ENCODE measurements around the gene KLF17.
"Not testable (repeated sequence)": the region's sequence is repeated elsewhere in the genome, so short reads cannot be mapped to it uniquely, and the experiment has no call there.

The KLF17 gene

GRCh38 chr1:44129616-44130500, 11.2 kb downstream of the KLF17 start:
- Mint-ChIP-seq H3K27ac (no peak overlapping the region), H3K36me3 (ENCODE audit: low read depth) (no peaks in the 10 kb centered on the region), H3K4me3 (no peak overlapping the region), H3K9me3 (no peaks in the 10 kb centered on the region), H3K27me3 (ENCODE audit: low read depth) (peaks cover 19% of the 10 kb centered on the region), H3K4me1 (ENCODE audit: low read depth) (peaks cover 7% of the 10 kb centered on the region)

GRCh38 chr1:44131411-44131810, 12.8 kb downstream of the KLF17 start:
- Mint-ChIP-seq H3K27me3 (ENCODE audit: low read depth) (peaks cover 17% of the 10 kb centered on the region), H3K4me3 (no peak overlapping the region), H3K27ac (no peak overlapping the region), H3K9me3 (no peaks in the 10 kb centered on the region), H3K36me3 (ENCODE audit: low read depth) (no peaks in the 10 kb centered on the region), H3K4me1 (ENCODE audit: low read depth) (peaks cover 7% of the 10 kb centered on the region)

- Mint-ChIP-seq H3K9me3 (no peaks in the 10 kb centered on the region), H3K27me3 (ENCODE audit: low read depth) (peaks cover 10% of the 10 kb centered on the region), H3K4me3 (no peak overlapping the region), H3K4me1 (ENCODE audit: low read depth) (no peaks in the 10 kb centered on the region), H3K36me3 (ENCODE audit: low read depth) (no peaks in the 10 kb centered on the region), H3K27ac (no peak overlapping the region)
These were observed 15.7 kb downstream of the KLF17 start for GRCh38 chr1:44134071-44134920.

- peaks cover 10% of the 10 kb centered on the region for H3K27me3 Mint-ChIP-seq (ENCODE audit: low read depth)
- H3K36me3 Mint-ChIP-seq (ENCODE audit: low read depth) = no peaks in the 10 kb centered on the region
- H3K27ac Mint-ChIP-seq = no peak overlapping the region
- H3K9me3 Mint-ChIP-seq = no peaks in the 10 kb centered on the region
- H3K4me1 Mint-ChIP-seq (ENCODE audit: low read depth) = no peaks in the 10 kb centered on the region
- H3K4me3 Mint-ChIP-seq = no peak overlapping the region
These were observed 17.3 kb downstream of the KLF17 start for GRCh38 chr1:44135886-44136285.

- H3K27me3 Mint-ChIP-seq (ENCODE audit: low read depth) = peaks cover 10% of the 10 kb centered on the region
- H3K4me3 Mint-ChIP-seq = no peak overlapping the region
- H3K36me3 Mint-ChIP-seq (ENCODE audit: low read depth) = no peaks in the 10 kb centered on the region
- no peak overlapping the region for H3K27ac Mint-ChIP-seq
- no peaks in the 10 kb centered on the region for H3K4me1 Mint-ChIP-seq (ENCODE audit: low read depth)
- H3K9me3 Mint-ChIP-seq = peaks cover 4% of the 10 kb centered on the region
These were observed 19.6 kb downstream of the KLF17 start for GRCh38 chr1:44138239-44138638.

GRCh38 chr1:44139565-44139964, 20.9 kb downstream of the KLF17 start:
- peaks cover 13% of the 10 kb centered on the region for H3K9me3 Mint-ChIP-seq
- not testable (repeated sequence) for H3K4me1 Mint-ChIP-seq (ENCODE audit: low read depth); H3K27ac Mint-ChIP-seq; H3K36me3 Mint-ChIP-seq (ENCODE audit: low read depth); H3K4me3 Mint-ChIP-seq; H3K27me3 Mint-ChIP-seq (ENCODE audit: low read depth)

GRCh38 chr1:44141531-44141930, 22.9 kb downstream of the KLF17 start, which contains the start of gene KLF18:
Gene KLF18 (minus strand): TSS chr1:44141631. CDS start chr1:44141631, 0 bp downstream.
- Mint-ChIP-seq H3K27ac (no peak within 1 kb of the TSS), H3K4me3 (no peak within 1 kb of the TSS), H3K36me3 (ENCODE audit: low read depth) (no peaks in the 10 kb centered on the region), H3K9me3 (peaks cover 22% of the 10 kb centered on the region), H3K4me1 (ENCODE audit: low read depth) (no peaks in the 10 kb centered on the region), H3K27me3 (ENCODE audit: low read depth) (no peaks in the 10 kb centered on the region)

- no peaks in the 10 kb centered on the region for H3K36me3 Mint-ChIP-seq (ENCODE audit: low read depth)
- H3K27me3 Mint-ChIP-seq (ENCODE audit: low read depth) = no peaks in the 10 kb centered on the region
- H3K4me1 Mint-ChIP-seq (ENCODE audit: low read depth) = no peaks in the 10 kb centered on the region
- no peak overlapping the region for H3K27ac Mint-ChIP-seq
- peaks cover 27% of the 10 kb centered on the region for H3K9me3 Mint-ChIP-seq
- H3K4me3 Mint-ChIP-seq = no peak overlapping the region
These were observed 26.5 kb downstream of the KLF17 start for GRCh38 chr1:44144962-44145756.

GRCh38 chr1:44146536-44147361, 28.1 kb downstream of the KLF17 start:
- no peak overlapping the region for H3K4me3 Mint-ChIP-seq
- H3K36me3 Mint-ChIP-seq (ENCODE audit: low read depth) = no peaks in the 10 kb centered on the region
- H3K27ac Mint-ChIP-seq = no peak overlapping the region
- no peaks in the 10 kb centered on the region for H3K4me1 Mint-ChIP-seq (ENCODE audit: low read depth)
- peaks cover 4% of the 10 kb centered on the region for H3K27me3 Mint-ChIP-seq (ENCODE audit: low read depth)
- peaks cover 23% of the 10 kb centered on the region for H3K9me3 Mint-ChIP-seq

GRCh38 chr1:44147582-44147981, 29.0 kb downstream of the KLF17 start:
- H3K9me3 Mint-ChIP-seq = peaks cover 23% of the 10 kb centered on the region
- H3K4me1 Mint-ChIP-seq (ENCODE audit: low read depth) = no peaks in the 10 kb centered on the region
- no peak overlapping the region for H3K27ac Mint-ChIP-seq
- peaks cover 8% of the 10 kb centered on the region for H3K27me3 Mint-ChIP-seq (ENCODE audit: low read depth)
- no peaks in the 10 kb centered on the region for H3K36me3 Mint-ChIP-seq (ENCODE audit: low read depth)
- no peak overlapping the region for H3K4me3 Mint-ChIP-seq

- Mint-ChIP-seq H3K36me3 (ENCODE audit: low read depth) (no peaks in the 10 kb centered on the region), H3K27me3 (ENCODE audit: low read depth) (peaks cover 8% of the 10 kb centered on the region), H3K4me1 (ENCODE audit: low read depth) (no peaks in the 10 kb centered on the region), H3K4me3 (no peak overlapping the region), H3K9me3 (peaks cover 6% of the 10 kb centered on the region), H3K27ac (no peak overlapping the region)
These were observed 32.7 kb downstream of the KLF17 start for GRCh38 chr1:44151332-44151731.

GRCh38 chr1:44151808-44152207, 33.2 kb downstream of the KLF17 start:
- peaks cover 2% of the 10 kb centered on the region for H3K9me3 Mint-ChIP-seq
- H3K27ac Mint-ChIP-seq = no peak overlapping the region
- H3K27me3 Mint-ChIP-seq (ENCODE audit: low read depth) = peaks cover 8% of the 10 kb centered on the region
- H3K4me3 Mint-ChIP-seq = no peak overlapping the region
- no peaks in the 10 kb centered on the region for H3K36me3 Mint-ChIP-seq (ENCODE audit: low read depth)
- no peaks in the 10 kb centered on the region for H3K4me1 Mint-ChIP-seq (ENCODE audit: low read depth)

- Mint-ChIP-seq H3K27me3 (ENCODE audit: low read depth) (peaks cover 8% of the 10 kb centered on the region), H3K27ac (no peak overlapping the region), H3K9me3 (no peaks in the 10 kb centered on the region), H3K4me3 (no peak overlapping the region), H3K36me3 (ENCODE audit: low read depth) (no peaks in the 10 kb centered on the region), H3K4me1 (ENCODE audit: low read depth) (no peaks in the 10 kb centered on the region)
These were observed 34.1 kb downstream of the KLF17 start for GRCh38 chr1:44152692-44153091.
